Stimulated activated CD4-positive, alpha-beta T cell treated with anti-CD3 and anti-CD28 coated beads, TNF-alpha, amount 100 ng/mL, for 48 hours (primary cell): ENCODE data around the gene ANO9.
"Not testable (repeated sequence)": the region's sequence is repeated elsewhere in the genome, so short reads cannot be mapped to it uniquely, and the experiment has no call there.

Experiments used
- DNase-seq, 3 donors: peaks; one replicate each; pipeline ENCODE4 v3.0.0-alpha.2; 2020; ENCODE audit warnings: low read depth in 3 of 3

Gene ANO9

GRCh38 chr11:434999-435740, 6.6 kb downstream of the ANO9 start:
- not testable (repeated sequence) for DNase-seq

- DNase-seq: no peak
Observed at GRCh38 chr11:434496-434895, 7.3 kb downstream of the ANO9 start.

GRCh38 chr11:433641-434040, 8.2 kb downstream of the ANO9 start:
- DNase-seq: no peak

GRCh38 chr11:433111-433510, 8.7 kb downstream of the ANO9 start:
- no peak for DNase-seq

- no peak for DNase-seq
Observed at GRCh38 chr11:432501-433100, 9.2 kb downstream of the ANO9 start.

GRCh38 chr11:431921-432320, 9.9 kb downstream of the ANO9 start:
- DNase-seq: no peak

GRCh38 chr11:429931-430456, 11.8 kb downstream of the ANO9 start:
- no peak for DNase-seq

GRCh38 chr11:429391-429790, 12.4 kb downstream of the ANO9 start:
- DNase-seq: no peak

- DNase-seq: no peak
Observed at GRCh38 chr11:428295-428694, 13.5 kb downstream of the ANO9 start.

- DNase-seq: no peak
Observed at GRCh38 chr11:426851-427250, 15.0 kb downstream of the ANO9 start.

- DNase-seq: no peak
Observed at GRCh38 chr11:425301-425700, 16.5 kb downstream of the ANO9 start.

- DNase-seq: not testable (repeated sequence)
Observed at GRCh38 chr11:424766-425165, 17.0 kb downstream of the ANO9 start.

GRCh38 chr11:424232-424631, 17.6 kb downstream of the ANO9 start:
- no peak for DNase-seq

- DNase-seq: no peak
Observed at GRCh38 chr11:422249-422656, 19.6 kb downstream of the ANO9 start.

- no peak for DNase-seq
Observed at GRCh38 chr11:420911-421321, 20.9 kb downstream of the ANO9 start.

- no peak for DNase-seq
Observed at GRCh38 chr11:420054-420910, 21.5 kb downstream of the ANO9 start.

GRCh38 chr11:419248-420005, 22.4 kb downstream of the ANO9 start:
- no peak for DNase-seq

GRCh38 chr11:418343-419247, 23.2 kb downstream of the ANO9 start:
- DNase-seq: no peak

- DNase-seq: no peak
Observed at GRCh38 chr11:417652-418342, 24.0 kb downstream of the ANO9 start.
